Measurements from ENCODE around the gene PNO1.
"Not testable (repeated sequence)": the region's sequence is repeated elsewhere in the genome, so short reads cannot be mapped to it uniquely, and the experiment has no call there.

The PNO1 gene

DNA sequence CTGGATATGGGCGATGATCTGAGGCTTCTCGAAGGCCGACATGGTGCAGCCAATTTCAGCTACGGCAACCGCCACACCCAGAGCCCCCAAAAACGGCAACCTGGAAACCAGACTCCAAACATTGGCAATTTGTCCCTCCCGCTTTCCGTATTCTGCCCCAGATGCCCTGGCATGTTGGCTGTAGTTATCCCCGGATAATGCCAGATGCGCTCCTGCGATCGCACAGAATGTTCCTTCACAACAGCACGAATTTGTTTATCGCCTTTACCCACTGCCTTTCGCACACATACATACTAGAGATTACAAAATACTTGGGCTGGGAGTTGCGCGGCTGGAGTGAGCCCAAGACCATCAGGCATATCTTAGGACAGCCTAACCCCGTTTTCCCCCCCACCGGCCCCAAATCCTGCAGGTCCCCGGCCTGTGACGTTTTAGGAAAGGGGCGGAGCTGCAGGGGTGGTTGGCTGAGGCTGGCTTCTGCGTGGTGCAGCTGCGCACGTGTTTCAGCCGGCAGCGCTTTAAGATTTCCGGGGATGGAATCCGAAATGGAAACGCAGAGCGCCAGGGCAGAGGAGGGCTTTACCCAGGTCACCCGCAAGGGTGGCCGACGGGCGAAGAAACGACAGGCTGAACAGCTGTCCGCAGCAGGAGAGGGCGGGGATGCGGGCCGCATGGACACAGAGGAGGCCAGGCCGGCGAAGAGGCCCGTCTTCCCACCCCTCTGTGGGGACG is at the start of gene PNO1:
PNO1 (plus strand) TSS at position 487 of the 732 bp plus-strand sequence; CDS start at position 534, 47 bp downstream.
- DNase-seq (ENCODE audit: low spot score): peak; percentile 95
- Mint-ChIP-seq H3K9me3 (no peaks in the 10 kb centered on the region), H3K36me3 (ENCODE audit: low read depth) (peaks cover 21% of the 10 kb centered on the region), H3K4me3 (peak within 1 kb of the TSS; percentile 87), H3K27me3 (ENCODE audit: low read depth) (no peaks in the 10 kb centered on the region), H3K4me1 (ENCODE audit: low read depth) (peaks cover 33% of the 10 kb centered on the region), H3K27ac (peak within 1 kb of the TSS; percentile 100)

DNA sequence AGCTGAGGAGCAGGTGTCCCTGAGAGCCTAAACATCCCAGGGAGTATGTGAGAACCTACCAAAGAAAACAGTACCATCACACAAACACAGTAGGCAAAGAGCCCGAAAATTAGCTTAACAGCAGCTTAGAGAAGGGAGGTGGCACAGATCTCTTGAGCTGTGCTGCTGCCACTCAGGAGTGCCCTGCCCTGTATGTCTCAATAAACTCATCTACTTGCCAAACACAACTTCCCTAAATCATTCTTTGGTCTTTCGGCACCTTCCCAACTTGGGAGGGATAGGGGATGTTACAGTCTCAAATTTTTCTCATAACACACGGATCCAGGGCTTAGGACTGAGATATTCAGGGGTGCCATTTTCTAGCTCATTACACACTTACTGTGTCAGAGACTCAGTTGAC is 49.6 kb upstream of the PNO1 start:
- H3K27me3 Mint-ChIP-seq (ENCODE audit: low read depth): no peaks in the 10 kb centered on the region
- DNase-seq (ENCODE audit: low spot score): no peak

GRCh38 chr2:68110102-68110501 is 47.6 kb upstream of the PNO1 start:
- Mint-ChIP-seq H3K4me3 (no peak overlapping the region), H3K9me3 (peaks cover 16% of the 10 kb centered on the region), H3K27ac (no peak overlapping the region), H3K36me3 (ENCODE audit: low read depth) (peaks cover 6% of the 10 kb centered on the region), H3K27me3 (ENCODE audit: low read depth) (no peaks in the 10 kb centered on the region), H3K4me1 (ENCODE audit: low read depth) (no peaks in the 10 kb centered on the region)
- no peak for DNase-seq (ENCODE audit: low spot score)

More for the DNA sequence above, 49.6 kb upstream of the PNO1 start:
- Mint-ChIP-seq H3K36me3 (ENCODE audit: low read depth) (peaks cover 10% of the 10 kb centered on the region), H3K4me3 (no peak overlapping the region), H3K9me3 (peaks cover 24% of the 10 kb centered on the region), H3K27ac (no peak overlapping the region), H3K4me1 (ENCODE audit: low read depth) (no peaks in the 10 kb centered on the region)

GRCh38 chr2:68115965-68116364 is 41.7 kb upstream of the PNO1 start:
- peaks cover 5% of the 10 kb centered on the region for H3K27me3 Mint-ChIP-seq (ENCODE audit: low read depth)
- peaks cover 2% of the 10 kb centered on the region for H3K4me1 Mint-ChIP-seq (ENCODE audit: low read depth)
- no peaks in the 10 kb centered on the region for H3K9me3 Mint-ChIP-seq
- H3K4me3 Mint-ChIP-seq: no peak overlapping the region
- no peak overlapping the region for H3K27ac Mint-ChIP-seq
- no peak for DNase-seq (ENCODE audit: low spot score)
- no peaks in the 10 kb centered on the region for H3K36me3 Mint-ChIP-seq (ENCODE audit: low read depth)

DNA sequence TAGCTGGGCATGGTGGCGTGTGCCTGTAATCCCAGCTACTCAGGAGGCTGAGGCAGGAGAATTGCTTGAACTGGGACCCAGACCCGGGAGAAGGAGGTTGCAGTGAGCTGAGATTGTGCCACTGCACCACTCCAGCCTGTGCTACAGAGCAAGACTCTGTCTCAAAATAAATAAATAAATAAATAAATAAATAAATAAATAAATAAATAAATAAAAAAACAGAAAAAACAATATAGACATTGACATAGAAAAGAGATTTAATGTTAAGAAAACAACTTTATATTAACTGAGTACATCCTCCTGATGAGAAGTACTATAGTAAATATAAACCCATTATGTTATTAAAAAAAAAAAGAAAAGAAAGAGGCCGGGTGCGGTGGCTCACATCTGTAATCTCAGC is 39.8 kb upstream of the PNO1 start:
- not testable (repeated sequence) for H3K27me3 Mint-ChIP-seq (ENCODE audit: low read depth); DNase-seq (ENCODE audit: low spot score); H3K4me3 Mint-ChIP-seq; H3K36me3 Mint-ChIP-seq (ENCODE audit: low read depth); H3K27ac Mint-ChIP-seq; H3K4me1 Mint-ChIP-seq (ENCODE audit: low read depth); H3K9me3 Mint-ChIP-seq

- no peak for DNase-seq (ENCODE audit: low spot score)
- H3K4me3 Mint-ChIP-seq: no peak overlapping the region
- no peaks in the 10 kb centered on the region for H3K9me3 Mint-ChIP-seq
- peaks cover 6% of the 10 kb centered on the region for H3K4me1 Mint-ChIP-seq (ENCODE audit: low read depth)
- no peak overlapping the region for H3K27ac Mint-ChIP-seq
- peaks cover 5% of the 10 kb centered on the region for H3K27me3 Mint-ChIP-seq (ENCODE audit: low read depth)
- H3K36me3 Mint-ChIP-seq (ENCODE audit: low read depth): no peaks in the 10 kb centered on the region
These were observed 38.9 kb upstream of the PNO1 start for GRCh38 chr2:68118816-68119215.

DNA sequence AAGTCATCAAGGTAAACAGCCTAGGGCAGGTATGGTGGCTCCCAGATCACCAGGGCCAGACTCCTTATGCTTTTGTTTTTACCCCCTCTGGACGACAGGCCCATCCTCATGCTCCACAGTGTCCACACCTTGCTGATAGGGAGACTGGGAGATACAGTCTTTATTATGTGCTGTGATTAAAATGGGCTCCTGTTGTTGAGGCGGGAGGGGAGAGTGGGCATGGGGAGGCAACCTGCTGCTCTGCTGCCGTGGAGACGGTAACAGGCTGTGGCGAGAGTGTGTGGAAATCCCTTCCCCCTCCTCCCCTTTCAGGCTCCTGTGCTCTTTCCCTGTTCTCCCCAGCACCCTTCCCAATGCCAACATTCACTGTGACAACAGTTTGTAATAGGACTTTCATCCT is 38.2 kb upstream of the PNO1 start:
- no peak for DNase-seq (ENCODE audit: low spot score)
- H3K4me3 Mint-ChIP-seq: no peak overlapping the region
- peaks cover 5% of the 10 kb centered on the region for H3K27me3 Mint-ChIP-seq (ENCODE audit: low read depth)
- H3K4me1 Mint-ChIP-seq (ENCODE audit: low read depth): peaks cover 6% of the 10 kb centered on the region
- H3K27ac Mint-ChIP-seq: no peak overlapping the region
- H3K36me3 Mint-ChIP-seq (ENCODE audit: low read depth): no peaks in the 10 kb centered on the region
- no peaks in the 10 kb centered on the region for H3K9me3 Mint-ChIP-seq

DNA sequence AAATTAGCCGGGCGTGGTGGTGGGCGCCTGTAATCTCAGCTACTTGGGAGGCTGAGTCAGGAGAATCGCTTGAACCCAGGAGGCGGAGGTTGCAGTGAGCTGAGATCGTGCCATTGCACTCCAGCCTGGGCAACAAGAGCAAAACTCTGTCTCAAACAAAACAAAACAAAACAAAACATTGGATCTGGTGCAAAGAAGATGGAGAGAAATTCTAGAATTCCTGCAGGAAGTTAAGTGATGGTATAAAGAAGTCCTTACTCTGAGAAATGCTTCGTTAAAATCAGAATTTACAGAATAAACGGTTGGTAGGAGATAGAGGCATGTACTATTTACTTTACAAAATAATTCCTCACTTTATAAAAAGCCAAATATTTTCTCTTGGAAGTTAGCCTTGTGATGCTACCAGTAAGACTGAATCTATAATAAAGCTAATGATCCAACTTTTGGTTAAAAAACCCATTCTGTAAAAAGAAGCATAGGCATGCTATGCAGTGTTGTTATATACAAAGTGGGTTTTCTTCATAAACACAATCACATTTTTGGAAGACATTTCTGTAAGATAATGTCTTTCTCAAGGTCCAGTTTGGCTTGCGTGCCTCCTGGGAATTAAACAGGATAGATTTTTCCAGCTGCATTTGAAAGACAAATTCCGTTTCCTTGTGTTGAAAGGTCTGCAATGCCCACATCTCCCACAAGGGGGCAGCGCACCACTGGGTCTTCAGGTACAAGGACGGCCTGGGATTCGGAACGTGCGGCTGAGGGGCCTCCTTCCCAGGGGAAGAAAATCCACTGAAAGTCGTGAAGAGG is 35.6 kb upstream of the PNO1 start:
- peak; percentile 59 for DNase-seq (ENCODE audit: low spot score)
- Mint-ChIP-seq H3K36me3 (ENCODE audit: low read depth) (no peaks in the 10 kb centered on the region), H3K27ac (no peak overlapping the region), H3K9me3 (no peaks in the 10 kb centered on the region), H3K4me1 (ENCODE audit: low read depth) (peaks cover 6% of the 10 kb centered on the region), H3K4me3 (no peak overlapping the region), H3K27me3 (ENCODE audit: low read depth) (peaks cover 5% of the 10 kb centered on the region)

GRCh38 chr2:68122680-68122964 is 35.1 kb upstream of the PNO1 start:
- Mint-ChIP-seq H3K4me3 (no peak overlapping the region), H3K4me1 (ENCODE audit: low read depth) (peaks cover 6% of the 10 kb centered on the region), H3K9me3 (no peaks in the 10 kb centered on the region), H3K27ac (no peak overlapping the region), H3K27me3 (ENCODE audit: low read depth) (peaks cover 3% of the 10 kb centered on the region), H3K36me3 (ENCODE audit: low read depth) (no peaks in the 10 kb centered on the region)
- no peak for DNase-seq (ENCODE audit: low spot score)

DNA sequence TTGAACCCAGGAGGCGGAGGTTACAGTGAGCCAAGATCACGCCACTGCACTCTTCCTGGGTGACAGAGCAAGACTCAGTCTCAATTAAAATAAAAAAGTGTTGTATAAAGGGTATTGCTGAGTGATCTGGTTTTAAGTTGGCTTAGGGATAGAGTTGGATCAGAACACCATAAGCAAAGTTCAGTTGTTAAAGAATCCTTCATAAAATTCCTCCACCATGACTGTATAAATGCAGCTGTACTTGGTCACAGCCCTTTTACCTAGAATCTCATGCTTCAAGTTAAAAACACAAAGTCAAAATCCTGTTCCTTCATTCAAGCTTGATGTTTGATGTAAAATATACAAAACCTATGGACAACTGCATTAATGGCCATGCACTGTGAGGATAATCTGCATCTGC is 33.4 kb upstream of the PNO1 start:
- Mint-ChIP-seq H3K4me1 (ENCODE audit: low read depth) (peaks cover 6% of the 10 kb centered on the region), H3K36me3 (ENCODE audit: low read depth) (no peaks in the 10 kb centered on the region), H3K27me3 (ENCODE audit: low read depth) (no peaks in the 10 kb centered on the region), H3K27ac (no peak overlapping the region), H3K9me3 (no peaks in the 10 kb centered on the region), H3K4me3 (no peak overlapping the region)
- DNase-seq (ENCODE audit: low spot score): no peak

- H3K27ac Mint-ChIP-seq: no peak overlapping the region
- no peaks in the 10 kb centered on the region for H3K36me3 Mint-ChIP-seq (ENCODE audit: low read depth)
- peaks cover 6% of the 10 kb centered on the region for H3K4me1 Mint-ChIP-seq (ENCODE audit: low read depth)
- H3K4me3 Mint-ChIP-seq: no peak overlapping the region
- no peaks in the 10 kb centered on the region for H3K9me3 Mint-ChIP-seq
- DNase-seq (ENCODE audit: low spot score): no peak
- H3K27me3 Mint-ChIP-seq (ENCODE audit: low read depth): no peaks in the 10 kb centered on the region
These were observed 31.9 kb upstream of the PNO1 start for GRCh38 chr2:68125821-68126220.

DNA sequence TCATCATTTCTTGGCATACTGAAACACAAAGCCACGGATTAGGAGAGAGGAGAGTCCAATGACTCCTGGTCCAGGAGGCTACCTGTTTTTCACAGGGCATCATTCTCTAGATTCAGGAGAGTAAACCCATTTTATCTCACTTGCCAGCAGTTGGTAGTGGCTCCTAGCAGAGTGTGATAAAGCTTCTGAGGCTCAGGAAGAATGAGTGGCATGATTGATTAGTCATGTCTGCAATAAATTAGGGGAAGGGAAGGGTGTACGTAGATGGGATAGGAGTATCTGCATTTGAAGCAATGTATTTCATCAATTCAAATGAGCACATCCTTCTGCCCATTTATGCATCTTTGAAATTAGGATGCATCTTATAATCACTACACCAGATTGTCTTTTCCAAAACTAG is 31.1 kb upstream of the PNO1 start:
- no peaks in the 10 kb centered on the region for H3K36me3 Mint-ChIP-seq (ENCODE audit: low read depth)
- H3K27ac Mint-ChIP-seq: no peak overlapping the region
- H3K4me1 Mint-ChIP-seq (ENCODE audit: low read depth): no peaks in the 10 kb centered on the region
- no peak for DNase-seq (ENCODE audit: low spot score)
- H3K4me3 Mint-ChIP-seq: no peak overlapping the region
- H3K27me3 Mint-ChIP-seq (ENCODE audit: low read depth): no peaks in the 10 kb centered on the region
- no peaks in the 10 kb centered on the region for H3K9me3 Mint-ChIP-seq

DNA sequence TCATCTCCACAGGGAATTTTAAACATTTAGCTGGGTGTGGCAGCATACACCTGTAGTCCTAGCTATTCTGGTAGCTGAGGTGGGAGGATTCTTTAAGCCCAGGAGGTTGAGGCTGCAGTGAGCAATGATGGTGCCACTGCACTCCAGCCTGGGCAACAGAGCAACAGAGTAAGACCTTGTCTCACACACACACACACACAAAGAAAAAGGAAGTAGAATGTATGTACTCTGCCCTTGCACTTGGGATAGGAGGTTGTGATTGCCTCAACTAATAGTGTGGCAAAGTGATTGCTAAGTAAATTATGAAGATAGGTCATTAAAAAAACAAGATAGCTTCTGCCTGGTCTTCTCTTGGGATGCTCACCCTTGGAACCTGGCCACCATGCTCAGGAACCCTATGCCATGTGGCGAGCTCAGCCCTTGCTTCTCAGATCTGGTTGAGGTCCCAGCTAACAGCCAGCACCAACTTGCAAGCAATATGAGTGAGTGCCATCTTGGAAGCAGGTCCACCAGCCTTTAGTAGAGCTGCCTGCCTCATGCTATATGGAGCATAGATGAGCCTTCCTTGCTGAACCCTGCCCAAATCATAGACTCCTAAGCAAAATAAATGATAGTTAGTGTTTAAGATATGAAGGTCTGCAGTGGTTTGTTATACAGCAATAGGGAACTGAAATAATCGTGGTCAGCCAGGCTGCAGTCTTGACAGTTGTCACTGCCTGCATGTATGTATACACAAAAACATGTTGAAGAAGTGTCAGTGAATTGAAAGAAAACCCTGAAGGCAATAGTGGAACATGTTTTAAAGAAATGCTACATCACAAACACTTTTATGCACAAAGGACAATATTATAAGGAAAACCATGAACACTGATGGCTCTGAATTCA is 30.1 kb upstream of the PNO1 start:
- Mint-ChIP-seq H3K27ac (no peak overlapping the region), H3K4me1 (ENCODE audit: low read depth) (no peaks in the 10 kb centered on the region), H3K4me3 (no peak overlapping the region), H3K27me3 (ENCODE audit: low read depth) (no peaks in the 10 kb centered on the region), H3K9me3 (no peaks in the 10 kb centered on the region), H3K36me3 (ENCODE audit: low read depth) (no peaks in the 10 kb centered on the region)
- DNase-seq (ENCODE audit: low spot score): no peak

GRCh38 chr2:68134120-68134519 is 23.6 kb upstream of the PNO1 start:
- no peak overlapping the region for H3K27ac Mint-ChIP-seq
- H3K27me3 Mint-ChIP-seq (ENCODE audit: low read depth): no peaks in the 10 kb centered on the region
- DNase-seq (ENCODE audit: low spot score): no peak
- peaks cover 8% of the 10 kb centered on the region for H3K36me3 Mint-ChIP-seq (ENCODE audit: low read depth)
- H3K4me3 Mint-ChIP-seq: no peak overlapping the region
- peaks cover 4% of the 10 kb centered on the region for H3K4me1 Mint-ChIP-seq (ENCODE audit: low read depth)
- H3K9me3 Mint-ChIP-seq: no peaks in the 10 kb centered on the region
